Testis (tissue), 2 donors: ENCODE measurements around the gene CD79A.

Experiments
- CTCF ChIP-seq, 3 experiments: fragments of 450-650 bp in 2 of 3; fragments of 200-600 bp in 1 of 3; sonication (generic) in 1 of 3; IDR thresholded peaks; one replicate each; pipeline ENCODE4 v1.5.1; 2016 to 2019; ENCODE audit warnings: antibody characterized with exemption in 3 of 3, mild to moderate bottlenecking in 2 of 3, moderate library complexity in 1 of 3
- POLR2A ChIP-seq: fragments of 450-650 bp; IDR thresholded peaks from one replicate; pipeline ENCODE4 v1.6.1; 2017; ENCODE audit warnings: antibody characterized with exemption, mild to moderate bottlenecking, moderate library complexity

GRCh38 chr19:41887711-41888382, 10.8 kb downstream of the CD79A start:
- TF ChIP-seq CTCF (IDR thresholded peaks at IDR 0.05) = no peak
- TF ChIP-seq POLR2A = no peak
